D721Med (cell line): ENCODE measurements around the gene CCDC197.
A peak's percentile ranks its signal among the peaks of the same experiment; 100 is the strongest.

ENCODE experiments used
- DNase-seq: peaks from one replicate; pipeline ENCODE4 v3.0.0; 2011; ENCODE audit warnings: low spot score; ENCODE audit not compliant: insufficient read length
- FAIRE-seq: peaks from 2 replicates; lab custom pipeline; 2011; peaks lifted over from hg19 to GRCh38; lab: Jason Lieb, UNC
- CTCF ChIP-seq: IDR thresholded peaks from 2 replicates; pipeline ENCODE4 v1.5.1; 2012; ENCODE audit warnings: mild to moderate bottlenecking, control low read depth; ENCODE audit not compliant: insufficient read depth; ENCODE audit errors: missing control alignments

The CCDC197 gene

GRCh38 chr14:93997082-93997481 lies at the start of gene CCDC197:
Gene CCDC197, plus strand, starts transcription at chr14:93997301. Its CDS starts 831 bp downstream, at chr14:93998132.
- no peak for TF ChIP-seq CTCF
- no peak for DNase-seq
- no peak for FAIRE-seq

GRCh38 chr14:93949511-93950075 lies 47.5 kb upstream of the CCDC197 start:
- DNase-seq (no peak), FAIRE-seq (no peak)
- TF ChIP-seq CTCF: no peak

DNA sequence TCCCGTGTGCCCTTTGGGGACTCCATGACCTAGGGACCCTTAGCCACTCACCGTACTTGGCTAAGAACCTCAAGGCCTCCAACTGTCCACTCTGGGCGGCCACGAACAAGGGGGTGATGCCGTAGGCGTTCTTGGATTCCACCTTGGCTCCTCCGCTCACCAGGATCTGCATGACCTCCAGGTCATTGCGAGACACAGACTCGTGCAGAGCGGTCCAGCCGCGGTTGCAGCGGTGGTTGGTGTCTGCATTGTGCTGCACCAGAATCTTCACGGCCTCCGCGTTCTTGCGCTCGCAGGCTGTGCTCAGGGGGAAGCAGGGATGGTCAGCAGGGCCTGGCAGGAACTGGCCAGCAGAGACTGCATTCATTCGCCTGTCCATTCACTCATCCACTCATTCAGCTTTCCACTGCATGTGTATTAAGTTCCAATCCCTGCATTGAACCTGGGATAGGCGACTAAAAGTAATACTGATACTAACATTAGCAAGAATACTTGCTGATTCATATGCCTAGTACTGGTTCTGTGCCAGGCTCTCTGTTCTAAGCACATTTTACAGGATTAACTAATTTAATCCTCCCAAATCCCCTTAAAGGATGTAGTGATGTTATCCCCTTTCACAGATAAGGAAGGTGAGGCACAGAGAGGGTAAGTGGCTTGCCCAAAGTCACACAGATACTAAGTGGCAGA lies 46.0 kb upstream of the CCDC197 start:
- FAIRE-seq (peak; percentile 44), DNase-seq (peak; percentile 66)
- TF ChIP-seq CTCF: no peak

- no peak for DNase-seq
- TF ChIP-seq CTCF: no peak
- FAIRE-seq: no peak
Measured at GRCh38 chr14:93951635-93952540, 45.2 kb upstream of the CCDC197 start.

DNA sequence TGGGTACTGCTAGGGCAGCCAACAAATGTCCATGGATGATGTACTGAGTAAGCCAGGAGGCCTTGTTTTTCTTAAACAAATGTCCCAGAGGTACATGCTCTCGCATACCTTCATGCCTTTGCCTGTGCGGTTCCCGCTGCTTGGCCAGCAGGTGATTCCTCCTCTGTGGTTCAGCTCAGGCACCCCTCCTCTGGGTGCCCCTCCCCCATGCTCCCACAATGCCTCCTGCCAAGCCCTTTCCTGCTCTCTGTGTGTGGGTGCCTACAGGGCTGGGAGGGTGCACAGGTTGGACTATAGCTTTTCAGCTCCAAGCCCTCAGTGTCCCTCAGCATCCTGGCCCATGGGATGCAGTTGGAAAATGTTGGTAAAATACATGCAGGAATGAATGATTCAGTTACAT lies 44.3 kb upstream of the CCDC197 start:
- FAIRE-seq: no peak
- no peak for TF ChIP-seq CTCF
- no peak for DNase-seq

DNA sequence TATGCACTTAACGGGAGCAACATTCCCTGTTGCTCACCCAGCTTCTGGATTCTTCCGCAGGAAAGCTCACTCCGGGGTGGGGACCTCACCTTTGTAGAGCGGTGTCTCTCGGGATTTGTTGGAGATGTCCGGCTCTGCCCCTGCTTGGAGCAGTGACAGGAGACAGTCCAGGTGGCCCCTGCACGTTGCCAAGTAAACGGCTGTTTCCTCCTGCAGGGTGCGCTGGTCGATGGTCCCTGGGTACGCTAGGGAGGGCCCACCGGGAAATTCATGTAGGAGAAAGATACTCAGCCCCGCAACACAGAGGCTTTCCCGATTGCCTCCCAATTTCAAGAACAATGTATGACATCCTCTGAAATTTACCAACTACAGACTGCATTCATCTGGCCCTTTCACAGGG lies 43.8 kb upstream of the CCDC197 start:
- no peak for TF ChIP-seq CTCF
- no peak for FAIRE-seq
- DNase-seq: no peak
